Measurements from ENCODE around the gene POR.

POR gene

GRCh38 chr7:75955331-75955955, 40.5 kb downstream of the POR start:
- DNase-seq: no peak

- DNase-seq: no peak
Observed at GRCh38 chr7:75957021-75957736, 42.2 kb downstream of the POR start.

- no peak for DNase-seq
Observed at GRCh38 chr7:75958802-75959543, 44.0 kb downstream of the POR start.

DNA sequence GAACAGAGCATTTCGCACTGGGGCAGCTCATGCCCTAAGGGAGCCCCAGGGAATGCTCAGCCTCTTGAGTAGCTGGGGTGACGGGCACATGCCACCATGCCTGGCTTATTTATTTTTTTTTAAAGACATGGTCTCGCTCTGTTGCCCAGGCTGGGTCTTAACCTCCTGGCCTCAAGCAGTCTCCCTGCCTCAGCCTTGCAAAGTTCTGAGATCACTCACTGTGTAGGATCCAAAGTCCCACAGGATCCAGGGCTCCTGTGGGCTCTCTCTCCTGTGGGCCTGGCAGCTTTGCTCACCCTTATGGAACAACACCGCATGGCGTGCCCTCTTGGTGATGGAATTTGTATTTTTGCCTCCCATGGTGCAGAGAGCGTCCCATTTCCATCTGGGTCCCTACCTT, 45.4 kb downstream of the POR start:
- DNase-seq: no peak

DNA sequence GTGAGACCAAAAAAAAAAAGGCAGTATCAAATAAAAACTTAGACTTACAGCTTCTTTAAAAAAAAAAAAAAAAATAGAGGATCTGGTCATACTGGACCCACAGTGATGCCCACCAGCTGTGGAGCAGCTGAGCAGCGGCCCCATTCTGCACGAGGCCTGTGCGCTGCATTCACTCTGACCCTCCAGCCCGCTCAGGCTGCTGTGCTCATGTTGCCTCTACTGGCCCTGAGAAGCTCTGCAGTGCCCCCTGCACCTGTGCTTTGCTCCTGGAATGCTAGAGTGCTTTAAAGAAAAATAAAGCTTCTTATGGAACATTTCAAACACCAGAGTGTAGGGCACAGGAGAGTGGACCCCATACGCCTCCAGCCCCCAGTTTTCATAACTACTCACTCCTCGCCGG, 46.3 kb downstream of the POR start:
- DNase-seq: no peak

DNA sequence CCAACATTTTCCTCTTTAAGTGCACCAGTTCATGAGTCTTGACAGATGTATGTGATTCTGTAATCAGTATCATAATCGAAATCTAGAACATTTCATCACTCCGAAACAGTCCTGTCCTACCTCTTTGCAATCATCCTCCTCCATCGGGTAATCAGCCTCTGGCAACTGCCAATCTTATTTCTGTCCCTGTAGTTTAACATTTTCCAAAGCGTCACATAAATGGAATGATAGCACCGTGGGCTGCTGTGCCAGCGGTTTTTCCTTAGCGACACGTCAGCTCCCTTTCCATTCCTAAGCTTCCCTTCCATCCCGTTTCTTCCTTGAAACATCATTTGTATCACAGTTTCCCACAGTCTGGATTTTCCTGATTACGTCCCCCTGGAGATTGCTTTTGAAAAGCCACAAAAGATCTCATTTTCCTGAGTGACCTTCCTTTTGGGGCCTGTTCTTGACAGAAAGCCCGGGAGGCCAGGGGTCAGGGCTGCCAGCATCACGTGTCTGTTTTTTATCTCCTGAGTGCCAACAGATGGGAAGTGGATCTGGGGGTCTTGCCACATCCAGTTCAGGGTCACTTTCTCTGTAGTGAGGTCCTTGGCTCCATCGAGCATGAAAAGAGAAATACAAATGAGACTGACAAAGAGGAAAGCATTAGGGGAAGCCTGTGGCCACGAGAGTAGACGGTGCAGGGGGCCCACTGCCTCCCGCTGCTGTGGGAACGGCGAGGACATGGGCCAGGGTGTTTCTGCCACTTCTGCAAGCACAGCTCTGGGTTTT, 47.8 kb downstream of the POR start:
- DNase-seq: peak; percentile 82

GRCh38 chr7:75963381-75963995, 48.5 kb downstream of the POR start:
- no peak for DNase-seq

DNA sequence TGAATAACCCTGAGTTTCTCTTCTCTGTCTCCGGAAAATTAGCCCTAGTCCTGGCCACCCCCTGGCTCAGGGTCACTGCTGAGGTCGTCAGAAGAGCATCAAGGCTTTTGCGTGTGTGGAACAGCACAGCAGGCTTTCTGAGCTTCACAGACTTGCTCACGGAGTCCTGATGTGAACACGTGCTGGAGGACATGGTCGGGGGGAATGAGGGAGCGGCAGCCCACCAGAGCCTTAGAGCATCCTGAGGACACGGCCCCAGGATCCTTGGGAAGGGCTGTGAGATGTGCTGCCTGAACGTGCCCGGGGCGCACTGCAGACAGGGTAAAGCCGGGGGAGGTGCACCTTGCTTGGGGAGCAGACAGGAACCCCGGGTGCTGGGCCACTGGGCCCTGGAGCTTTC, 50.7 kb downstream of the POR start:
- no peak for DNase-seq

DNA sequence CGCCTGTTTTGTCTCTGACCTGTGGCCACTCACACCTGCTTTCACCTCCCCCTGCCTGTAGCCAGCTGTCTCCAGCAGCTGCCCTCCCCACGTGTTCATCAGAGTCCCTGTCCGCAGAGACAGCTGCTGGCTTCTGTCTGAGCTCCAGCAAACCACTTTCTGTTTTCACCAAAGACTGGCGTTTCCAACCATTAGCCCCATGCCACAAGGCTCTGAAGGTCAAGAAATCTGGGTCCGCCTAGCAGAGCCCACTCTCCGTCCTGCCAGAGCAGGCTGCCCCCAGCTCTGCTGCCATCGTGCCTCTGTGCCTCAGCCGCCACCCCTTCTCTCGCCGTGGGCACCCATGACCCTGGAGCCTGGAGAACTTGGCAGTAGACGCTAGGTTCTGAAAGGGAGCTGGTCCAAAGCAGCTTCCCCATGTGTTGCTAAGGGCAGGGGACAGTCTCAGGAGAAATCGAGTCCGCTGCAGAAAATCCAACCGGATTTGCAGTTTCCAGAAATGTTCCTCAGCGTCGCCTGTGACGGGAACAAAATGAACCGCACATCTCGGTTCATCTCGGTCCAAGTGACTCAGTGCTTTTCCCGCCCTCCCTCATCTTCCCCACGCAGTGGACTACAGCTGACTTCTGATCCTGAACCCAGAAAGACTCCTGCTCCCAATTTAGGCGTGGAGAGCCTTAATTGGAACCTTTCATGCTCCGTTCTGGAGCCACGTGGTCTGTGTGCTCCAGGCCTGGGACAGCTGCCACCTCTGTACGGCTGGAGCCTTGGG, 51.4 kb downstream of the POR start:
- no peak for DNase-seq

DNA sequence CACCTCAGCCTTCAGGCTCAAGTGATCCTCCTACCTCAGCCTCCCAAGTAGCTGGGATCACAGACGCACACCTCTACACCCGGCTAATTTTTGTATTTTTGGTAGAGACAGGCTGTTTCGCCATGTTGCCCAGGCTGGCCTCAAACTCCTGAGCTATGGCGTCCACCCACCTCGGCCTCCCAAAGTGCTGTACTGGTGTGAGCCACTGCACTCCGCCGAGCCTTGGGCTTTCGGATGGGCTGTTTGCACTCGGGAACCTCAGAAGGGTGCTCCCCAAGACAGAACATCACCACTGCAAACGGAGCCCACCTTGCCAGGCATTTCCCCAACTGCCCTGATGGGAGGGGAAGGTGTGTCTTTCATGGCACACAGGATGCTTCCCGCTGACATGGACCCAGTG, 52.1 kb downstream of the POR start:
- no peak for DNase-seq

- no peak for DNase-seq
Observed at GRCh38 chr7:75967487-75967997, 52.6 kb downstream of the POR start.

DNA sequence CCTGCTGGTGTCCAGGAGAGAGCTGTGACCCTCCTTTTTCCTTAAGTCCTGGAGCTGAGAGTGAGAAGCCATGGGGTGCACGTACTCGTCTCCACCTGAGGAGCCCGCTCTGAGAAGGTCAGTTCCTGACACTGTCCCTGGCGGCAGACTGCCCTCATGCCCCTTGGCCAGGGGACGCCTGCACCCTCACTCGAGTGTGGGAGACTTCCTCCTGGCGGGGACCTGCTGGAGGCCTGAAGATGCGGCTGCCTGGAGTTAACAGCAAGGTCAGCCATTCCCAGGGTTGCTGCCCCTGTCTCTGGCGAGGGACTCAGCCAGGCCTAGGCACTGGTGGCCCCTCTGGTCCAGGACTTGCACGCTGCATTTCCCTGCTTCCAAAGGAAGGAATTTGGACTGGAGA, 53.1 kb downstream of the POR start:
- no peak for DNase-seq

DNA sequence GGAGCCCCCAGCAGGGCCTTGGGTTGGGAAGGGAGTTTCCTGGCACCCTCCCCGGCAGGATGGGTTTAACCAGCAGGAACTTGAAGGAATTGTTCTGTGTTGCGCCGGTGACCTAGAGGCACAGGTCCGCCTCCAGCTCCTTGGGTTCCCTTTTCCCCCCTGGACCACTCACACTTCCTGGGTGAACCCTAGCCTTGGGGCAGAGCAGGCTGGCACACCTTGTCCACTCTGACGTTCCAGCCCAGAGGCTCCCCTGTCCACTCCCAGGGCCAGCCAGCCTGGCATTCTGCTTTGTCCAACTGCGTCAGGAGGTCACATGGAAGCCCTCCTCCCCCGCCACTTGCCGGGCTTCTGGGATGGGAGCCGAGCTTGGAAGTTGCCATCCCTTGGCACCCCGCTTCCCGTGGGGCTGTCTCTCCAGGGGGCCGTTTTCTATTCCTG, 53.6 kb downstream of the POR start:
- DNase-seq: no peak

GRCh38 chr7:75969182-75969581, 54.2 kb downstream of the POR start:
- DNase-seq: no peak

- DNase-seq: no peak
Observed at GRCh38 chr7:75969704-75970498, 54.9 kb downstream of the POR start.

- DNase-seq: no peak
Observed at GRCh38 chr7:75971309-75971960, 56.5 kb downstream of the POR start.

- no peak for DNase-seq
Observed at GRCh38 chr7:75971961-75972763, 57.2 kb downstream of the POR start.

- DNase-seq: no peak
Observed at GRCh38 chr7:75977743-75978142, 62.8 kb downstream of the POR start.

DNA sequence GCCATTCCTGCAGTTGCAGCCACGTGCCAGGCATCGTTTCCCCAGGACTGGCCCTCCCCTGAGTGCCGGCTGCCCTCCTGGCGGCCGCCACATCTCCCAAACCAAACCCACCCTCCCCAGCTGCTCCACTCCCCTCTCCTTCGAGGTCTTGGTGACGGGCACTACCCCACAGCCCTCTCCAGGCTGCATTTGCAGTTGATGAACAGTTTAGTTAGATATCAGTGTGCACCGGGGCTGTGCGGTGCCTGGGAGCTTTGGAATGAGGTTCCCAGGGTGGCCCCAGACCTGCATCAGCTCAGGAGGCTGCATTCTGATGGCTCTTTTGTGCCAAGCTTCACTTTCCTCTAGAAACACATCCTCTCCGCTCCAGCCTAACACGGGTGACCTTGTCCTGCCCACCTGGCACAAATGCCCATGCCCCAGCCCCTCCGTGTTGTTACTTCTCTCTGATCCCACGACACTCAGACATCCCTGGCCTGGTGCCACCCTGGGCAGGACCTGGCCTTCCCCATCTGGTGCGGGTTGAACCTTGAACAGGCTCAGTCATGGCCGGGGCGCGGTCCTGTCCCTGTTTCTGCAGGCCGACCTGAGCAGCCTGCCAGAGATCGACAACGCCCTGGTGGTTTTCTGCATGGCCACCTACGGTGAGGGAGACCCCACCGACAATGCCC, 64.9 kb downstream of the POR start:
- DNase-seq: no peak

Measured in amniotic stem cell (primary cell).